ENCODE results near the gene NPHP3.

NPHP3 gene

GRCh38 chr3:132738314-132738713 is 16.1 kb upstream of the NPHP3 start:
- TF ChIP-seq, protein P1, sequence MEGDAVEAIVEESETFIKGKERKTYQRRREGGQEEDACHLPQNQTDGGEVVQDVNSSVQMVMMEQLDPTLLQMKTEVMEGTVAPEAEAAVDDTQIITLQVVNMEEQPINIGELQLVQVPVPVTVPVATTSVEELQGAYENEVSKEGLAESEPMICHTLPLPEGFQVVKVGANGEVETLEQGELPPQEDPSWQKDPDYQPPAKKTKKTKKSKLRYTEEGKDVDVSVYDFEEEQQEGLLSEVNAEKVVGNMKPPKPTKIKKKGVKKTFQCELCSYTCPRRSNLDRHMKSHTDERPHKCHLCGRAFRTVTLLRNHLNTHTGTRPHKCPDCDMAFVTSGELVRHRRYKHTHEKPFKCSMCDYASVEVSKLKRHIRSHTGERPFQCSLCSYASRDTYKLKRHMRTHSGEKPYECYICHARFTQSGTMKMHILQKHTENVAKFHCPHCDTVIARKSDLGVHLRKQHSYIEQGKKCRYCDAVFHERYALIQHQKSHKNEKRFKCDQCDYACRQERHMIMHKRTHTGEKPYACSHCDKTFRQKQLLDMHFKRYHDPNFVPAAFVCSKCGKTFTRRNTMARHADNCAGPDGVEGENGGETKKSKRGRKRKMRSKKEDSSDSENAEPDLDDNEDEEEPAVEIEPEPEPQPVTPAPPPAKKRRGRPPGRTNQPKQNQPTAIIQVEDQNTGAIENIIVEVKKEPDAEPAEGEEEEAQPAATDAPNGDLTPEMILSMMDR (IDR thresholded peaks at IDR 0.05; ENCODE audit: extremely low read depth, insufficient read depth, missing control alignments) = no peak
- in situ Hi-C loops (cut with MboI; ENCODE audit: low pct_unique_long_range_greater_than_20kb, low sequenced_read_pairs, unreplicated experiment) = loop anchor here (25.0 kb wide), 1 partner anchor 649 kb away; no protein-coding TSS in a partner anchor
- no peak for DNase-seq (ENCODE audit: low spot score)

DNA sequence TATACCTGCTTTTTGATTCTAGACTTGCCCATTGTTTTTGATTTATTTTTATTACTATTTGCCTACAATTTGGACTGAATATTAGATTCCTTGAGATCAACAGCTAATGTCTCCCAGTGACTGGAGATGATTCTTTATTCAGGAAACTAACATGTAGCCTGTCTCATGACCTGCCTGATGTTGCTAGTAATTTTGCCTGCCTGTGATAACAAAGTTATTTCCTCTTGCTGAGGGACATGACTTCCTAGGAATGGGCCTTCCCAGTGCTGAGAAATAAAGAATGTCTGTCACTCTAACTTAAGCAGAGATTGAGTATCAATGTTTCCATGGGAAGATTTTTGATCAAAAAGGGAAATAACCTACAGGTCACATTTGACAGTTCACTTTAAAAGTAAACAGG is 13.4 kb upstream of the NPHP3 start:
- TF ChIP-seq, protein P1 (IDR thresholded peaks at IDR 0.05; ENCODE audit: extremely low read depth, insufficient read depth, missing control alignments) = no peak
- in situ Hi-C loops (cut with MboI; ENCODE audit: low pct_unique_long_range_greater_than_20kb, low sequenced_read_pairs, unreplicated experiment) = loop anchor here (25.0 kb wide), 1 partner anchor 652 kb away; no protein-coding TSS in a partner anchor

GRCh38 chr3:132730891-132731580 is 8.8 kb upstream of the NPHP3 start:
- TF ChIP-seq, protein P1 (IDR thresholded peaks at IDR 0.05; ENCODE audit: extremely low read depth, insufficient read depth, missing control alignments) = peak; percentile 54
- in situ Hi-C loops (cut with MboI; ENCODE audit: low pct_unique_long_range_greater_than_20kb, low sequenced_read_pairs, unreplicated experiment) = loop anchor here (25.0 kb wide), 1 partner anchor 656 kb away; no protein-coding TSS in a partner anchor
- peak; percentile 11 for DNase-seq (ENCODE audit: low spot score)

More for the DNA sequence above, 13.4 kb upstream of the NPHP3 start:
- DNase-seq (ENCODE audit: low spot score) = no peak

GRCh38 chr3:132726341-132726823 is 4.2 kb upstream of the NPHP3 start:
- in situ Hi-C loops (cut with MboI; ENCODE audit: low pct_unique_long_range_greater_than_20kb, low sequenced_read_pairs, unreplicated experiment) = loop anchor here (25.0 kb wide), 1 partner anchor 661 kb away; no protein-coding TSS in a partner anchor
- DNase-seq (ENCODE audit: low spot score) = peak; percentile 28
- TF ChIP-seq, protein P1 (IDR thresholded peaks at IDR 0.05; ENCODE audit: extremely low read depth, insufficient read depth, missing control alignments) = peak; percentile 66

DNA sequence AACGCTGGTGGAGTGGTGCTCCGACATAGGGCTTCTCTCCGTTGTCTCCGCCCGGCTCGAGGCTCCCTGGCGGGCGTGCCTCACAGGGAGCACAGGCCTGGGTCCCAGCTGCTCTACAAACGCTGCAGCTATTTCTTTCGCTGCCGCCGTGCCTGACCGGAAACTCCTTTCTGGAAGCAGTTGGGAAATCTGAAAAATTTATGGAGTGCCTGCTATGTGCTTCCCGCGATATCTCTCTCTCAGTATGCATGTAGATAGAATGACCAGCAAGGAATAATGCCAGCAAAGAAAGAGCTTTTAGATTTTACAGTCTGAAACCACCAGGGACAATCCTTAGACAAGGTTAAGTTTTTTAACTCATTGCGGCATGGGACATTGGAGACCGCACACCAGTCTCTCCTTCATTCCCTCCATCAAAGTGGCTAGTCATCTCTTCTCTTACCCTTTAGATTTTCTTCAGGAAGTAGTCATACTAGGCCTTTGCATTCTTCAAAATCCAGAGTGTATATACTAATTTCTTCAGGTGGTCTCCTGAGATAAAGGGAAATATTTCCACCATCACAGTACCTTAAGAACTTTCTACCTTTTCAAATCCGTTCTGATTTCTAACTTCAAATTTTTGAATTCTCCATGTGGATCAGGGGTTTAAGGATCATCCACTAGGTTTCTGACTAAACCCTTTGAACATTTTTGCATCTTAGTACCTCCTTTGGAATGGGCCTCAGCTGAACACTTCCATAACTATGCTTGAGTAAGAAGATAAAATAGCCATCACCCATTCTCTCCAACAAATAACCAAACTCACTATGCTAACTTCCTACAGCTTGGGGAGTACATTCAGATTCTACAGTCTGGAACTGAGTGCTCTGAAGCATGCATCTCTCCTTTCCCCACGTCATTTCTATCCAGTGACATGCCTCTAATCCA is 1.1 kb upstream of the NPHP3 start:
- TF ChIP-seq, protein P1 (IDR thresholded peaks at IDR 0.05; ENCODE audit: extremely low read depth, insufficient read depth, missing control alignments) = no peak
- DNase-seq (ENCODE audit: low spot score) = no peak
- in situ Hi-C loops (cut with MboI; ENCODE audit: low pct_unique_long_range_greater_than_20kb, low sequenced_read_pairs, unreplicated experiment) = no loop called here

GRCh38 chr3:132721479-132722164 is 587 bp downstream of the NPHP3 start:
- DNase-seq (ENCODE audit: low spot score) = no peak
- TF ChIP-seq, protein P1 (IDR thresholded peaks at IDR 0.05; ENCODE audit: extremely low read depth, insufficient read depth, missing control alignments) = no peak
- in situ Hi-C loops (cut with MboI; ENCODE audit: low pct_unique_long_range_greater_than_20kb, low sequenced_read_pairs, unreplicated experiment) = no loop called here

Measured in GM13977 (cell line).